GM12865 (cell line): ENCODE results near the gene ARHGDIA.
A peak's percentile ranks its signal among the peaks of the same experiment; 100 is the strongest.

ENCODE experiments used
- DNase-seq: peaks from one replicate; pipeline ENCODE4 v3.0.0; 2010; ENCODE audit warnings: low read depth
- H3K4me3 ChIP-seq: 2 replicates; pipeline ENCODE4 v1.5.1; 2011; ENCODE audit warnings: mild to moderate bottlenecking, low read depth, low read length, control low read depth
- TF ChIP-seq, protein P1 (sequence below): IDR thresholded peaks from 2 replicates; pipeline ENCODE4 v1.5.1; 2011; ENCODE audit warnings: low read length, control low read depth, low read depth, inconsistent platforms; ENCODE audit not compliant: insufficient read depth; ENCODE audit errors: missing control alignments

The ARHGDIA gene

DNA sequence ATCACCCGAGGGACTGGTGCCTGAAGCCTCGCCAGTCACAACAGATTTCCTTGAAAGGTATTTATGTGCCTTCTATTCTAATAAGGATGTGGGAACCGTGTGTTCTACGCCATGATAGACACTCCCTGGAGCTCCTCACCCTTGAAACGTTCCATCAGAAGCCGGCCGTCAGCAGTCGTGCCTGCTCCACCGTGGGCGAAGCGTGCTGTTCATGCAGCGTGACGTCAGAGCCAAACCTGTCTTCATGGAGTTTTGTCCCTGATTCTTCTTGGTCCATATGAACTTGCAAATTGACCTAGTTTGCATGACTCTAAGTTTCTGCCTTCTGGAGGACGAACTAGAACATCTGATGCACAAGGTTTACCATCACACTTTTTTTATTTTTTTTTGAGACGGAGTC is 31.8 kb downstream of the ARHGDIA start:
- DNase-seq, result no peak
- no peak overlapping the region for H3K4me3 ChIP-seq
- TF ChIP-seq, protein P1, sequence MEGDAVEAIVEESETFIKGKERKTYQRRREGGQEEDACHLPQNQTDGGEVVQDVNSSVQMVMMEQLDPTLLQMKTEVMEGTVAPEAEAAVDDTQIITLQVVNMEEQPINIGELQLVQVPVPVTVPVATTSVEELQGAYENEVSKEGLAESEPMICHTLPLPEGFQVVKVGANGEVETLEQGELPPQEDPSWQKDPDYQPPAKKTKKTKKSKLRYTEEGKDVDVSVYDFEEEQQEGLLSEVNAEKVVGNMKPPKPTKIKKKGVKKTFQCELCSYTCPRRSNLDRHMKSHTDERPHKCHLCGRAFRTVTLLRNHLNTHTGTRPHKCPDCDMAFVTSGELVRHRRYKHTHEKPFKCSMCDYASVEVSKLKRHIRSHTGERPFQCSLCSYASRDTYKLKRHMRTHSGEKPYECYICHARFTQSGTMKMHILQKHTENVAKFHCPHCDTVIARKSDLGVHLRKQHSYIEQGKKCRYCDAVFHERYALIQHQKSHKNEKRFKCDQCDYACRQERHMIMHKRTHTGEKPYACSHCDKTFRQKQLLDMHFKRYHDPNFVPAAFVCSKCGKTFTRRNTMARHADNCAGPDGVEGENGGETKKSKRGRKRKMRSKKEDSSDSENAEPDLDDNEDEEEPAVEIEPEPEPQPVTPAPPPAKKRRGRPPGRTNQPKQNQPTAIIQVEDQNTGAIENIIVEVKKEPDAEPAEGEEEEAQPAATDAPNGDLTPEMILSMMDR, result no peak

DNA sequence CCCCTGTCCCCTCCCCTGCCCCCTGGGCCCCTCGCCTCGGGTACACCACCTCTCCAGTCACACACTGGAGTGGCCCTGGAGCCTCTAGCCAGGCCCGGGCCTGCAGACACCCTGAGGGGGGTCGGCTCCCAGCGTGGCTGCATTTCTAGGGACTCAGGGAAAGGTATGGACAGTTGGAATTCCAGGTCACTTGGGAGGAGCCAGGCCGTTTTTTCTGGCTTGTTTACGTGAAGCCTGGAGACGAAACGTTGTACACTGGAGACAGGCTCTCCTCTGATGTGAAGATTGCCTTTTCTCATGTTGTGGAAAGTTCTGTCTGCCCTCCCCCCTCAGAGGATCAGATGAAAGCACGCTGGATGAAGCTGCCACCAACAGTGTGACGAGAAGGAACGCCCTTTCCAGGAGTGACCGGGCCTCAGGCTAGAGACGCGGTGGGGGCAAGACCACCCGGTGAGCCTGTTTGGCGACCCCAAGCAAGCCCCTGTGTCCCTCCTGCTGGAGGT is 32.3 kb downstream of the ARHGDIA start:
- TF ChIP-seq, protein P1, result no peak
- DNase-seq, result no peak

DNA sequence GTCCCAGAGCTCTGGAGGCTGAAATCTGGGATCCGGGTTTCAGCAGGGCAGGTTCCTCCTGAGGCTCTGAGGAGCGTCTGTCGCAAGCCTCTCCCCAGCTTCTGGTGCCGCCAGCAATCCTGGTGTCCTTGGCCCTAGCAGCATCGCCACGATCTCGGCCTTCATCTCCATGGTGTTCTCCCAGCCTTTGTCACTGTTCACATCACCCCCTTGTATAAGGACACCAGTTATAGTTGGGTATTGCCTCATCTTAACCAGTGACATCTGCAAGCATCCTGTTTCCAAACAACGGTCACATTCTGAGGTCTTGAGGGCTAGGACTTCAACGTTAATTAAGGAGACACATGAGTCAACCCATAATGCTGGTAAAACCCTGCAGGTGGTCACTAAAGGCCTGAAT is 33.5 kb downstream of the ARHGDIA start:
- TF ChIP-seq, protein P1, result no peak
- no peak for DNase-seq
- no peak overlapping the region for H3K4me3 ChIP-seq

More for the DNA sequence above, 32.3 kb downstream of the ARHGDIA start:
- no peak overlapping the region for H3K4me3 ChIP-seq

DNA sequence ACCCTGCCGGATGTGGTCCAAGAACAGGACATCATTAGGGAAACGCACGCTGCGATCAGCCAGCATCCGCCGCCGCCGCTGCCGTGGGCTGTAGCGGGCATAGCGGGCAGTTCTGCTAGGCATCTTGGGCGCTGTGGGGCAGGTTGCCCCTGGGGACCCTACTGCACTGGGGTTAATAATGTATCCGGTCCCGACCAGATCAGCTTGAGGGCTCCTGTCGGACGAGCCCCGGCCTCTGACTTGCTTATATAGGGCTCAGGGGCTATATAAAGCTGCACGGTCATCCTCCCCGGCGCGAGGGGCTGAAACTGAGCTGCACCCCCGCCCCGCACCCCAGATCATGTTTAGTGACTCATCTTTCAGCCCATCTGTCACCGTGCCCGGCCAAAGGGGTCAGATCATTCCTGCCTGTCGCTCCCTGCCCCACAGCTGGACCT is 36.3 kb downstream of the ARHGDIA start, which contains the start of gene PPP1R27:
Gene PPP1R27, minus strand, starts transcription at position 220 of the 437 bp plus-strand sequence. Its CDS starts 97 bp downstream, at position 123.
- TF ChIP-seq, protein P1, result no peak
- H3K4me3 ChIP-seq, result peak within 1 kb of the TSS; percentile 92
- DNase-seq, result no peak

- TF ChIP-seq, protein P1, result no peak
- peak overlapping the region; percentile 92 for H3K4me3 ChIP-seq
- no peak for DNase-seq
Observed at GRCh38 chr17:81833921-81834830, 37.0 kb downstream of the ARHGDIA start.

DNA sequence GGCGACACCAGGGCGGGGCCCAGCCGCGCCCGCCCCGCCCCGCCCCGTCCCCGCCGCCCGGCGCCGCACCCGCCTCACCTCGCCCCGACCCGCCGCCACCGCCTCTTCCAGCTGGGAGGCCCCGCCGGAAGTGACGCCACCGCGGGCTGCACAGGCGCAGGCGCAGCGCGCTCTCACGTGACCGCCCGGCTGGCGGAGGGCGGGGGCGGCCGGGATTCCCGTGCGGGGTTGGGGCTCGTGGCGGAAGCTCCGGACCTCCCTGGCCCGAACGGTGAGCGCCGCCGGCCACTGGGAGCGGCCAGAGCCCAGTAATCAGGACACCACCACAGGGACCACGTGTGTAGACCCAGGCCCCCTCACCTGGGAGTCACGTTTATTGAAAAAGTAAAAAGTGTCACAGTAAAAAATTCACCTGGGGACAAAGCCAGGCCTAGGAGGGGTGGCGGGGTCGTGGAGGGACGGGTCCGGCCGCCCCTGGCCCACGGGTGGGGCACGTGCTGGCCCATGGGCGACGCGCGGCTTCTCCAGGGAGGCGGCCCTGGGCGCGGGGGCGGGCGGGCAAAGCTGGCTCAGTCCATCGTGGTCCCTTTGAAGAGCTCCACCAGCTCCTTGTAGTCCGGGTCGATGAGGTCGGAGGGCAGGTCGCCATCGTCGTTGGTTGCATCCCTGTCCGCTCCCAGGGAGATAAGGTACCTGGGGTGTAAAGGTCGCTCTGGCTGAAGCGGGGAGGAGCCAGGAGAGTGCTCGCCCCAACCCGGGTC is 37.8 kb downstream of the ARHGDIA start, which contains the start of gene MCRIP1:
Gene MCRIP1, minus strand, starts transcription at position 132 of the 761 bp plus-strand sequence. CDS start 8,785 bp downstream, outside the sequence.
- peak within 1 kb of the TSS; percentile 92 for H3K4me3 ChIP-seq
- TF ChIP-seq, protein P1, result no peak
- DNase-seq, result peak; percentile 97
